Loucy (cell line): Measurements from ENCODE around the gene RAB22A.

ENCODE experiments used
- H2AFZ ChIP-seq: fragments of 200-600 bp; sonication (generic); 2 replicates; pipeline ENCODE4 v1.6.0; 2016; ENCODE audit warnings: antibody characterized with exemption, mild to moderate bottlenecking, low read length, moderate library complexity
- H3F3A ChIP-seq: fragments of 200-600 bp; 2 replicates; pipeline ENCODE4 v1.6.0; 2016; ENCODE audit warnings: antibody characterized with exemption, low read depth, mild to moderate bottlenecking
- H3K27me3 ChIP-seq: fragments of 200-600 bp; sonication (generic); 2 replicates; pipeline ENCODE4 v1.6.1; 2014; ENCODE audit warnings: low read length, mild to moderate bottlenecking; ENCODE audit not compliant: insufficient read depth, poor library complexity, severe bottlenecking
- H3K36me3 ChIP-seq: fragments of 200-600 bp; sonication (generic); 2 replicates; pipeline ENCODE4 v1.6.1; 2016; ENCODE audit warnings: low read length; ENCODE audit not compliant: insufficient read depth
- H3K4me1 ChIP-seq: fragments of 200-600 bp; sonication (generic); 2 replicates; pipeline ENCODE4 v1.5.1; 2014; ENCODE audit warnings: low read length, mild to moderate bottlenecking; ENCODE audit not compliant: insufficient read depth, poor library complexity, severe bottlenecking
- H3K4me2 ChIP-seq: fragments of 200-600 bp; sonication (generic); 2 replicates; pipeline ENCODE4 v1.6.0; 2014; ENCODE audit warnings: antibody characterized with exemption, low read length, low read depth, mild to moderate bottlenecking; ENCODE audit not compliant: poor library complexity, severe bottlenecking
- H3K4me3 ChIP-seq: fragments of 200-600 bp; sonication (generic); 2 replicates; pipeline ENCODE4 v1.5.1; 2014; ENCODE audit warnings: low read length, mild to moderate bottlenecking, mixed read lengths; ENCODE audit not compliant: poor library complexity, severe bottlenecking
- H3K79me2 ChIP-seq: fragments of 200-600 bp; sonication (generic); 2 replicates; pipeline ENCODE4 v1.6.1; 2014; ENCODE audit warnings: low read length; ENCODE audit not compliant: insufficient read depth
- H3K9ac ChIP-seq: fragments of 200-600 bp; sonication (generic); 2 replicates; pipeline ENCODE4 v1.6.0; 2014; ENCODE audit warnings: mild to moderate bottlenecking, low read depth, low read length, moderate library complexity; ENCODE audit not compliant: poor library complexity, severe bottlenecking
- H3K9me2 ChIP-seq: fragments of 200-600 bp; sonication (generic); replicated peaks from 2 replicates; pipeline ENCODE4 v1.6.1; 2016; ENCODE audit warnings: low read depth, low read length, mixed read lengths
- H3K9me3 ChIP-seq: fragments of 200-600 bp; sonication (generic); 2 replicates; pipeline ENCODE4 v1.6.1; 2014; ENCODE audit warnings: mild to moderate bottlenecking, antibody characterized with exemption, low read length, low read depth; ENCODE audit not compliant: insufficient read depth
- H4K20me1 ChIP-seq: fragments of 200-600 bp; sonication (generic); 2 replicates; pipeline ENCODE4 v1.6.0; 2014; ENCODE audit warnings: antibody characterized with exemption, low read length, mild to moderate bottlenecking; ENCODE audit not compliant: insufficient read depth, poor library complexity, severe bottlenecking
- EZH2phosphoT487 ChIP-seq: fragments of 200-600 bp; IDR thresholded peaks from 2 replicates; pipeline ENCODE4 v1.6.1; 2018; ENCODE audit warnings: antibody characterized with exemption, mild to moderate bottlenecking, moderate library complexity, borderline replicate concordance
- TF ChIP-seq, protein P1 (sequence below): fragments of 200-600 bp; sonication (generic); conservative IDR thresholded peaks from 2 replicates; pipeline ENCODE4 v1.5.1; 2014; ENCODE audit warnings: mild to moderate bottlenecking, antibody characterized with exemption, low read length

RAB22A gene

DNA sequence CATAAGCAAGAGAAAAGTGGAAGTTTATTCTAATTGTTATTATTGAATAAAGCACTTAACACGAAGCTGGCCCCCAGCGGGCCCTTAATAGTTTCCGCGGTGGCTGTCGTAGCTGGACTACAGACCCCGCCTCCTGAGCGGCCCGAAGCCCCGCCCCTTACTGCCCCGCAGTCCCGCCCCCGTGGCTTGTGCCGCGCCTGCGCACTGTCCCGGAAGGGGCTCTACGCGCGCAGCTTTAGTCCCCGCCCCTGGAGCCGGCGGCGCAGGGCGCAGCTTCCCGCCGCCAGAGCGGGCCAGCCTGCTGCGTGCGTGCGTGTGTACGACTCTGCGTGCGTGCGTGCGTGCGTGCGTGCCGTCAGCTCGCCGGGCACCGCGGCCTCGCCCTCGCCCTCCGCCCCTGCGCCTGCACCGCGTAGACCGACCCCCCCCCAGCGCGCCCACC is 79.4 kb downstream of the RAB22A start, which contains the start of gene VAPB:
TSS of gene VAPB (plus strand) at position 348 of the 442 bp plus-strand sequence. CDS start 231 bp downstream, outside the sequence.
- peaks cover 48% of the 10 kb centered on the region for H3K4me1 ChIP-seq
- H3K9ac ChIP-seq: peak within 1 kb of the TSS; percentile 96
- peaks cover 49% of the 10 kb centered on the region for H3K79me2 ChIP-seq
- H4K20me1 ChIP-seq: peaks cover 44% of the 10 kb centered on the region
- H3K27me3 ChIP-seq: peaks cover 7% of the 10 kb centered on the region
- TF ChIP-seq, protein P1, sequence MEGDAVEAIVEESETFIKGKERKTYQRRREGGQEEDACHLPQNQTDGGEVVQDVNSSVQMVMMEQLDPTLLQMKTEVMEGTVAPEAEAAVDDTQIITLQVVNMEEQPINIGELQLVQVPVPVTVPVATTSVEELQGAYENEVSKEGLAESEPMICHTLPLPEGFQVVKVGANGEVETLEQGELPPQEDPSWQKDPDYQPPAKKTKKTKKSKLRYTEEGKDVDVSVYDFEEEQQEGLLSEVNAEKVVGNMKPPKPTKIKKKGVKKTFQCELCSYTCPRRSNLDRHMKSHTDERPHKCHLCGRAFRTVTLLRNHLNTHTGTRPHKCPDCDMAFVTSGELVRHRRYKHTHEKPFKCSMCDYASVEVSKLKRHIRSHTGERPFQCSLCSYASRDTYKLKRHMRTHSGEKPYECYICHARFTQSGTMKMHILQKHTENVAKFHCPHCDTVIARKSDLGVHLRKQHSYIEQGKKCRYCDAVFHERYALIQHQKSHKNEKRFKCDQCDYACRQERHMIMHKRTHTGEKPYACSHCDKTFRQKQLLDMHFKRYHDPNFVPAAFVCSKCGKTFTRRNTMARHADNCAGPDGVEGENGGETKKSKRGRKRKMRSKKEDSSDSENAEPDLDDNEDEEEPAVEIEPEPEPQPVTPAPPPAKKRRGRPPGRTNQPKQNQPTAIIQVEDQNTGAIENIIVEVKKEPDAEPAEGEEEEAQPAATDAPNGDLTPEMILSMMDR: no peak
- no peak for TF ChIP-seq EZH2phosphoT487
- peak within 1 kb of the TSS; percentile 96 for H3K4me2 ChIP-seq
- no peaks in the 10 kb centered on the region for H3F3A ChIP-seq
- no peaks in the 10 kb centered on the region for H3K9me2 ChIP-seq
- no peaks in the 10 kb centered on the region for H3K9me3 ChIP-seq
- H3K4me3 ChIP-seq: peak within 1 kb of the TSS; percentile 94
- H2AFZ ChIP-seq: peak within 1 kb of the TSS; percentile 99
- no peaks in the 10 kb centered on the region for H3K36me3 ChIP-seq

DNA sequence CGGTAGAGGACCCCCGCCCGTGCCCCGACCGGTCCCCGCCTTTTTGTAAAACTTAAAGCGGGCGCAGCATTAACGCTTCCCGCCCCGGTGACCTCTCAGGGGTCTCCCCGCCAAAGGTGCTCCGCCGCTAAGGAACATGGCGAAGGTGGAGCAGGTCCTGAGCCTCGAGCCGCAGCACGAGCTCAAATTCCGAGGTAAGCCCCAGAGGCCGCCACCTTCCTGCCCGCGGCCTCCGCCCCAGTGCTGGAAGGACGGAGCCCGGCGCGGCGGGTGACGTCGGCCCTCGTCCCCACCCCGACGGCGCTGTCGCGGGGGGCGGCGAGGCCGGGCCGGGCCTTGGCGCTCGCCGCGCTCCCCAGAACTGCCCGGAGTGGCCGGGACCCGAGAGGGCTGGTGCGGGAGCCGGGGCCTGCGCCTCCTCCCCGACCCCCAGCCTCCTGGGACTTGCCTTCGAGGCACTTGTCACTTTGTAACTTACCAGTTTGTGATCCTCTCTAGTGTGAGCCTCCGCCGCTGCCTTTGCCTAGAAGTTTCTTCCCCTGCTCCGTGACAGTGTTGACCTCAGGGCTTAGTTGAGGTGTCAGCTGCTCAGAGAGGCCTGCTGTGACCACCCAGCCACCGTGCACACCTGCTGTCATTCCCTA is 79.9 kb downstream of the RAB22A start:
- no peaks in the 10 kb centered on the region for H3F3A ChIP-seq
- peak overlapping the region; percentile 94 for H3K4me3 ChIP-seq
- peak overlapping the region; percentile 96 for H3K4me2 ChIP-seq
- TF ChIP-seq EZH2phosphoT487: no peak
- TF ChIP-seq, protein P1: no peak
- H2AFZ ChIP-seq: peak overlapping the region; percentile 99
- no peaks in the 10 kb centered on the region for H3K9me2 ChIP-seq
- H3K36me3 ChIP-seq: no peaks in the 10 kb centered on the region
- H3K79me2 ChIP-seq: peaks cover 54% of the 10 kb centered on the region
- H3K27me3 ChIP-seq: peaks cover 7% of the 10 kb centered on the region
- H3K9me3 ChIP-seq: no peaks in the 10 kb centered on the region
- H3K4me1 ChIP-seq: peaks cover 53% of the 10 kb centered on the region
- peak overlapping the region; percentile 96 for H3K9ac ChIP-seq
- peaks cover 50% of the 10 kb centered on the region for H4K20me1 ChIP-seq

DNA sequence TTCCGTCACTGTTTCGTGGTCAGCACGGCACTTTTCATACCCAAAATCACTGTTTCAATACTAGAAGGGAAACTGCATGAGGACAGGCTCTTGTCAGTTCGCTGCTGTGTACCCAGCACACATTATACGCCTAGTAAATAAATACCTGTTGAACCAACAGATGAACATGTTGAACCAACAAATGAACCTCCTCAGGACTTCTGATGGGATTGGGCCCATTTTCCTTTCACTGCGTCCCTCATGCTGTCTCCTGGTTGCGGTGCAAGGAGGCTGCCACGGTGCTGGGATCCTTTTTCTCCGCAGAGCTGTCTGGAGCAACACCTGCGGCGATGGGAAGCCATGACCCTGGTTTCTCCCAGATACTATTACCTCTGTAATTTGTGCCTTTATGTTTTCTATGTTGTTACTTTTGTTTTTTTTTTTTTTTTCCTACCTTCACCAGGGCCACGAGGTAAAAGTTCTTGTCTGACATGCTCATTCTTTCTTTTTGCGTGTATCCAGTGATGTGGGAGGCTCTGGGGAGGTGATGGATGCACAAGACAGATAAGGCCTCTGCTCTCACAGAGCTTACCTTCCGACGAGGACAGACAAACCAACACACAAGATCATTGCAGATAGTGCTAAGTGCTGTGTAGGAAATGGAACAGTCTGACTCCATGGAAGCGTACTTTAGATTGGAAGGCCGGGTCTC is 80.6 kb downstream of the RAB22A start:
- H3K27me3 ChIP-seq: peaks cover 7% of the 10 kb centered on the region
- peak overlapping the region; percentile 94 for H3K4me3 ChIP-seq
- H3K4me1 ChIP-seq: peaks cover 56% of the 10 kb centered on the region
- no peaks in the 10 kb centered on the region for H3K9me3 ChIP-seq
- peaks cover 60% of the 10 kb centered on the region for H3K79me2 ChIP-seq
- peak overlapping the region; percentile 96 for H3K4me2 ChIP-seq
- H4K20me1 ChIP-seq: peaks cover 56% of the 10 kb centered on the region
- H3F3A ChIP-seq: no peaks in the 10 kb centered on the region
- no peaks in the 10 kb centered on the region for H3K36me3 ChIP-seq
- peak overlapping the region; percentile 96 for H3K9ac ChIP-seq
- H2AFZ ChIP-seq: no peak overlapping the region
- H3K9me2 ChIP-seq: no peaks in the 10 kb centered on the region
- TF ChIP-seq, protein P1: no peak
- TF ChIP-seq EZH2phosphoT487: no peak
